A673 (cell line): ENCODE results near the gene MED15. TPM values are rescaled to one million over a fixed set of nuclear protein-coding genes. Genes with fewer than 3 reads are reported as not detected.

Source experiments
- BruUV-seq: library from RNA; stranded (reverse); fragments of 400-500 nt; replicated peaks from 2 replicates; lab custom pipeline; 2021; lab: Mats Ljungman, UMichigan
- CTCF ChIA-PET: fragments of 300-600 bp; sonication (Branson Sonifier 250); formaldehyde crosslinking; loops from one replicate; lab custom pipeline; 2022; ENCODE audit warnings: antibody characterized with exemption; lab: Charles Lee
- POLR2A ChIA-PET: fragments of 300-600 bp; sonication (Branson Sonifier 250); formaldehyde crosslinking; loops from one replicate; lab custom pipeline; 2022; ENCODE audit warnings: antibody characterized with exemption; ENCODE audit not compliant: low non-redundant PET; lab: Charles Lee
- DNase-seq: peaks from one replicate; pipeline ENCODE4 v3.0.0-alpha.2; 2015; ENCODE audit warnings: low spot score
- H3K27ac ChIP-seq: fragments of 200-600 bp; sonication (generic); 2 replicates; pipeline ENCODE4 v1.5.1; 2016; ENCODE audit warnings: mixed run types, low read depth, mild to moderate bottlenecking, mixed read lengths, antibody characterized with exemption, low read length; ENCODE audit not compliant: poor library complexity, severe bottlenecking
- H3K27me3 ChIP-seq: fragments of 200-600 bp; sonication (generic); replicated peaks from 2 replicates; pipeline ENCODE4 v1.6.1; 2017; ENCODE audit warnings: mixed run types, low read depth, mild to moderate bottlenecking, mixed read lengths, antibody characterized with exemption, low read length; ENCODE audit not compliant: insufficient read depth, poor library complexity
- H3K36me3 ChIP-seq: fragments of 200-600 bp; sonication (generic); 2 replicates; pipeline ENCODE4 v1.6.1; 2016; ENCODE audit warnings: mixed run types, mild to moderate bottlenecking, mixed read lengths, antibody characterized with exemption, low read length; ENCODE audit not compliant: insufficient read depth, poor library complexity, severe bottlenecking
- H3K4me1 ChIP-seq: fragments of 200-600 bp; sonication (generic); 2 replicates; pipeline ENCODE4 v1.6.1; 2017; ENCODE audit warnings: mixed run types, mild to moderate bottlenecking, mixed read lengths, antibody characterized with exemption, low read length; ENCODE audit not compliant: insufficient read depth, poor library complexity, severe bottlenecking
- H3K4me3 ChIP-seq: fragments of 200-600 bp; sonication (generic); 2 replicates; pipeline ENCODE4 v1.5.1; 2016; ENCODE audit warnings: low read depth, mixed run types, mild to moderate bottlenecking, mixed read lengths, low read length; ENCODE audit not compliant: poor library complexity, severe bottlenecking
- H3K9me3 ChIP-seq: fragments of 200-600 bp; sonication (generic); 2 replicates; pipeline ENCODE4 v1.6.1; 2016; ENCODE audit warnings: mixed run types, low read depth, mild to moderate bottlenecking, mixed read lengths, antibody characterized with exemption, low read length; ENCODE audit not compliant: poor library complexity, severe bottlenecking
- CTCF ChIP-seq: fragments of 300-800, 200-600 bp; sonication (generic); conservative IDR thresholded peaks from 2 replicates; pipeline ENCODE4 v1.5.1; 2017; ENCODE audit warnings: low read depth, mild to moderate bottlenecking, antibody characterized with exemption, low read length, moderate library complexity, mixed read lengths
- EZH2 ChIP-seq: fragments of 200-600 bp; sonication (generic); IDR thresholded peaks from 2 replicates; pipeline ENCODE4 v1.6.1; 2017; ENCODE audit warnings: borderline replicate concordance, low read depth, mild to moderate bottlenecking, mixed read lengths, antibody characterized with exemption, low read length; ENCODE audit not compliant: poor library complexity, severe bottlenecking
- intact Hi-C: fragments of 100-400 bp; cut with micrococcal nuclease; formaldehyde crosslinking; loops from one replicate; pipeline ENCODE4 v1.10.0; 2022; ENCODE audit not compliant: unreplicated experiment
- total RNA-seq: library from RNA; stranded (reverse); gene quantifications from 2 replicates; pipeline ENCODE4 v1.2.3, GENCODE V29; 2021

Gene MED15
- total RNA-seq, 1 experiment from 2014 or later, result 96.2 TPM

GRCh38 chr22:20490183-20490940 is 17.0 kb upstream of the MED15 start:
- intact Hi-C loops, result no loop called here
- TF ChIP-seq CTCF (no peak), EZH2 (no peak)
- no TSS peak for BruUV-seq
- Histone ChIP-seq H3K4me1 (peaks cover 5% of the 10 kb centered on the region), H3K27ac (no peak overlapping the region), H3K27me3 (no peaks in the 10 kb centered on the region), H3K36me3 (no peaks in the 10 kb centered on the region), H3K9me3 (no peaks in the 10 kb centered on the region), H3K4me3 (no peak overlapping the region)
- CTCF ChIA-PET, result no interaction called here
- POLR2A ChIA-PET, result no interaction called here
- DNase-seq, result no peak

GRCh38 chr22:20490941-20491307 is 16.5 kb upstream of the MED15 start:
- intact Hi-C loops, result no loop called here
- ChIA-PET POLR2A (no interaction called here), CTCF (no interaction called here)
- Histone ChIP-seq H3K36me3 (no peaks in the 10 kb centered on the region), H3K27ac (no peak overlapping the region), H3K4me3 (no peak overlapping the region), H3K27me3 (no peaks in the 10 kb centered on the region), H3K4me1 (peaks cover 5% of the 10 kb centered on the region), H3K9me3 (no peaks in the 10 kb centered on the region)
- no peak for DNase-seq
- BruUV-seq, result no TSS peak
- TF ChIP-seq EZH2 (no peak), CTCF (no peak)

GRCh38 chr22:20491346-20491745 is 16.1 kb upstream of the MED15 start:
- CTCF ChIA-PET, result no interaction called here

More at GRCh38 chr22:20491346-20491745, 16.1 kb upstream of the MED15 start:
- H3K9me3 ChIP-seq, result no peaks in the 10 kb centered on the region
- no peaks in the 10 kb centered on the region for H3K36me3 ChIP-seq
- H3K4me3 ChIP-seq, result no peak overlapping the region
- no TSS peak for BruUV-seq
- peaks cover 5% of the 10 kb centered on the region for H3K4me1 ChIP-seq
- DNase-seq, result no peak
- no peaks in the 10 kb centered on the region for H3K27me3 ChIP-seq
- intact Hi-C loops, result no loop called here
- POLR2A ChIA-PET, result no interaction called here
- H3K27ac ChIP-seq, result no peak overlapping the region
- TF ChIP-seq EZH2 (no peak), CTCF (no peak)
